ENCODE data around the gene NDP. TPM values are rescaled to one million over a fixed set of nuclear protein-coding genes. Genes with fewer than 3 reads are reported as not detected.

Gene NDP
- total RNA-seq, 1 experiment from 2014 or later = not detected

- Histone ChIP-seq H2AFZ (ENCODE audit: low read depth, low read length, poor library complexity, severe bottlenecking) (no peak overlapping the region), H3K27ac (ENCODE audit: low read depth, low read length) (no peak overlapping the region), H3K79me2 (ENCODE audit: insufficient read depth, low read length) (no peaks in the 10 kb centered on the region), H4K20me1 (ENCODE audit: insufficient read depth) (no peaks in the 10 kb centered on the region), H3K9me2 (ENCODE audit: insufficient read depth) (no peaks in the 10 kb centered on the region), H3K4me3 (replicated peaks in 1 of 2; ENCODE audit: low read depth in 1 of 2, low read length in 2 of 2) (no peak overlapping the region), H3K27me3 (ENCODE audit: insufficient read depth, low read length) (no peaks in the 10 kb centered on the region), H3K36me3 (ENCODE audit: control insufficient read depth in 1 of 2, insufficient read depth in 2 of 2, low read length in 2 of 2) (no peaks in the 10 kb centered on the region), H3K9me3 (ENCODE audit: control insufficient read depth in 1 of 2, insufficient read depth in 1 of 2, low read depth in 1 of 2, low read length in 2 of 2) (no peaks in the 10 kb centered on the region), H3K4me2 (ENCODE audit: low read length) (no peak overlapping the region), H3K9ac (ENCODE audit: low read length) (no peak overlapping the region), H3K4me1 (ENCODE audit: control insufficient read depth in 1 of 2, insufficient read depth in 2 of 2, low read length in 2 of 2) (no peaks in the 10 kb centered on the region)
- CTCF ChIA-PET = no interaction called here
- ATAC-seq (no peak), DNase-seq (ENCODE audit: low read depth, low spot score) (no peak)
- intact Hi-C loops (cut with micrococcal nuclease) = no loop called here
- BruUV-seq (replicated peaks) = no TSS peak
- RAD21 ChIA-PET (ENCODE audit: low non-redundant PET in 1 of 2, low total read pairs in 2 of 2, uncharacterized antibody in 2 of 2, unreplicated experiment in 2 of 2) = no interaction called here
- POLR2A ChIA-PET = no interaction called here
- no peak for TF ChIP-seq CTCF (IDR thresholded peaks at IDR 0.05 in 2 of 3, conservative IDR thresholded peaks at IDR 0.05 in 1 of 3; ENCODE audit: borderline replicate concordance in 1 of 3, insufficient read depth in 1 of 3, low read depth in 2 of 3, low read length in 2 of 3)
- no peak for TF ChIP-seq EGR1 (IDR thresholded peaks at IDR 0.05; ENCODE audit: low read depth)
- no peak for TF ChIP-seq YY1 (IDR thresholded peaks at IDR 0.05; ENCODE audit: extremely low read depth, insufficient replicate concordance, low read depth, low read length)
- TF ChIP-seq MAX (IDR thresholded peaks at IDR 0.05) = no peak
- no peak for TF ChIP-seq SP1 (IDR thresholded peaks at IDR 0.05; ENCODE audit: low read depth)
- TF ChIP-seq POLR2AphosphoS5 (IDR thresholded peaks at IDR 0.05; ENCODE audit: low read depth, low read length) = no peak
- no peak for TF ChIP-seq CBX3 (IDR thresholded peaks at IDR 0.05; ENCODE audit: low read depth)
- no peak for TF ChIP-seq CEBPB (IDR thresholded peaks at IDR 0.05; ENCODE audit: low read depth)
- TF ChIP-seq RAD21 (IDR thresholded peaks at IDR 0.05; ENCODE audit: low read depth) = no peak
- TF ChIP-seq FOSL1 (IDR thresholded peaks at IDR 0.05; ENCODE audit: low read depth) = no peak
- TF ChIP-seq JUND (IDR thresholded peaks at IDR 0.05) = no peak
Observed at GRCh38 chrX:43978226-43978625, 5.0 kb upstream of the NDP start.

Measured in HCT116 (cell line).